Measurements from ENCODE around the gene RFLNA. TPM values are rescaled to one million over a fixed set of nuclear protein-coding genes. Genes with fewer than 3 reads are reported as not detected.

RFLNA gene
- total RNA-seq, 6 donors from 2014 or later = 0.30 to 0.67 (median 0.66) TPM; not detected in 3

DNA sequence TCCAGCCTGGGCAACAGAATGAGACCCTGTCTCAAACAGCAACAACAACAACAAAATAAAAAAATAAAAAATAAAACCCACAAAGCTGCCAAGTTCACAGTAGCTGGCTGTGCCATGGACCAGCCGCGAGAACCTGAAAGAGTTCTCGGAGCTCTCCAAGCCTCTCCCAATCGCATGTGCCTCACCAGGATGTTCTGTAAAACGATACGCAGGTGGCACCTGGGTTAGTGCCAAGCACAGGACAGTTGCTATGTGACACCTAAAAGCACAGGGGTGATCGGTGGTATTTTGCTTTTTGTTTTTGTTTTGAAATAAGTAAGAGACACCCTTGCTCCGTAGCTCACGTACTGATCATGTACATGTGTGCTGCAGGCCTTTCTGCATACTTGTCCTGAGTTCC, 52.4 kb downstream of the RFLNA start:
- ATAC-seq (ENCODE audit: low FRiP score in 2 of 2) = no peak
- Histone ChIP-seq H3K36me3 (peaks cover 64 to 100% (median 99%) of the 10 kb centered on the region in 4 donors), H3K27me3 (no peaks in the 10 kb centered on the region), H3K9me3 (no peaks in the 10 kb centered on the region), H3K4me3 (no peak overlapping the region), H3K27ac (no peak overlapping the region), H3K4me1 (no peaks in the 10 kb centered on the region)
- WGBS, 2 donors = 92 to 96% methylated on average over 9 of the region's 9 CpGs
- TF ChIP-seq POLR2A (IDR thresholded peaks at IDR 0.05) (no peak), POLR2AphosphoS5 (IDR thresholded peaks at IDR 0.05) (no peak), EP300 (IDR thresholded peaks at IDR 0.05) (no peak)
- TF ChIP-seq, protein P1, sequence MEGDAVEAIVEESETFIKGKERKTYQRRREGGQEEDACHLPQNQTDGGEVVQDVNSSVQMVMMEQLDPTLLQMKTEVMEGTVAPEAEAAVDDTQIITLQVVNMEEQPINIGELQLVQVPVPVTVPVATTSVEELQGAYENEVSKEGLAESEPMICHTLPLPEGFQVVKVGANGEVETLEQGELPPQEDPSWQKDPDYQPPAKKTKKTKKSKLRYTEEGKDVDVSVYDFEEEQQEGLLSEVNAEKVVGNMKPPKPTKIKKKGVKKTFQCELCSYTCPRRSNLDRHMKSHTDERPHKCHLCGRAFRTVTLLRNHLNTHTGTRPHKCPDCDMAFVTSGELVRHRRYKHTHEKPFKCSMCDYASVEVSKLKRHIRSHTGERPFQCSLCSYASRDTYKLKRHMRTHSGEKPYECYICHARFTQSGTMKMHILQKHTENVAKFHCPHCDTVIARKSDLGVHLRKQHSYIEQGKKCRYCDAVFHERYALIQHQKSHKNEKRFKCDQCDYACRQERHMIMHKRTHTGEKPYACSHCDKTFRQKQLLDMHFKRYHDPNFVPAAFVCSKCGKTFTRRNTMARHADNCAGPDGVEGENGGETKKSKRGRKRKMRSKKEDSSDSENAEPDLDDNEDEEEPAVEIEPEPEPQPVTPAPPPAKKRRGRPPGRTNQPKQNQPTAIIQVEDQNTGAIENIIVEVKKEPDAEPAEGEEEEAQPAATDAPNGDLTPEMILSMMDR (IDR thresholded peaks at IDR 0.05) = no peak
- no peak for DNase-seq

DNA sequence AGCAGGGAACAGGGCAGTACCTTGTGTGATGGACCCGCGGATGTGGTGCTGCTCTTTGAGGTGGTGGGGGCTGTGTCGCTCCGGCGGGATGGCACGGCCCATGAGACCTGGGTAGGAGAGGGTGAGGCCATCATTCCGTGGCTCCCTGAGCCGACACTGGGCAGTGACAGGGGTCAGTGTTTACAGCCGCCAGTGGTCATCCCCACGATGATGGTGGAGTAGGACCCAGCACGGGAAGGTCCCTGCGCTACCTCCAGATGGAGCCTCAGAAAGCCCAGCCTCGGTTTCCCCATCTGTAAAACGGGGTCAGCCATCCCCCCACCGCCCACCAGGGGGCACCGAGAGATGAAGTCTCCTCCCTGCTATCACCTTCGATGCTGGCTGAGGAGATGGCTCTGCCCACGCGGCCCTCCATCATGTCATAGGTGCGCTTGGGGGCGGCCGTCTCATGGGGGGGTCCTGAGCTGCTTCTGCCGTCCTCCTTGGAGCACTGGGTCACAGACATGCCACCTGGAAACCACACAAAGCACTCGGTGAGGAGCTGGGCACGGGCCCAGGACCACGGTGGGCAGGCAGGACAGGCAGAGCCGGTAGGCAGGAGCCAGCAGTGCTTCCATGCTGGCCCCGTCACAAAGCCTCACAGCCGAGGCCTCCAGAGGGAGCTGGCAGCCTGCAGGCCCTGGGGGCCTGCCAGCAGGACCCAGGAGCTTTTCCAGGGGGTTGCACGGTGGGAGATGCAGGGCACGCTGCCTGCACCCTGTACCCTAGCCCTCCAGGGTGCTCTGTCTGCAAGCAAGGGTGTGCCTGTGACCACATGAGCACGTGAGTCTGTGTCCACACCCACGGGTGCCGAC, 53.1 kb downstream of the RFLNA start:
- no peak overlapping the region for H3K4me3 ChIP-seq
- no peak overlapping the region for H3K27ac ChIP-seq
- 85 to 89% methylated on average over 22 to 34 of the region's 34 CpGs for WGBS, 2 donors
- no peaks in the 10 kb centered on the region for H3K9me3 ChIP-seq
- H3K27me3 ChIP-seq = no peaks in the 10 kb centered on the region
- TF ChIP-seq POLR2AphosphoS5 (IDR thresholded peaks at IDR 0.05) = no peak
- TF ChIP-seq POLR2A (IDR thresholded peaks at IDR 0.05) = no peak
- TF ChIP-seq, protein P1 (IDR thresholded peaks at IDR 0.05) = peak; percentile 37 to 69 (median 60)
- no peak for TF ChIP-seq EP300 (IDR thresholded peaks at IDR 0.05)
- peak in 1 of 2 donors; percentile 4 for ATAC-seq (ENCODE audit: low FRiP score in 2 of 2)
- peak in 1 of 2 donors; percentile 73 for DNase-seq
- H3K36me3 ChIP-seq = peaks cover 60 to 100% (median 99%) of the 10 kb centered on the region in 4 donors
- peaks cover 0 to 6% (median 6%) of the 10 kb centered on the region in 4 donors for H3K4me1 ChIP-seq

DNA sequence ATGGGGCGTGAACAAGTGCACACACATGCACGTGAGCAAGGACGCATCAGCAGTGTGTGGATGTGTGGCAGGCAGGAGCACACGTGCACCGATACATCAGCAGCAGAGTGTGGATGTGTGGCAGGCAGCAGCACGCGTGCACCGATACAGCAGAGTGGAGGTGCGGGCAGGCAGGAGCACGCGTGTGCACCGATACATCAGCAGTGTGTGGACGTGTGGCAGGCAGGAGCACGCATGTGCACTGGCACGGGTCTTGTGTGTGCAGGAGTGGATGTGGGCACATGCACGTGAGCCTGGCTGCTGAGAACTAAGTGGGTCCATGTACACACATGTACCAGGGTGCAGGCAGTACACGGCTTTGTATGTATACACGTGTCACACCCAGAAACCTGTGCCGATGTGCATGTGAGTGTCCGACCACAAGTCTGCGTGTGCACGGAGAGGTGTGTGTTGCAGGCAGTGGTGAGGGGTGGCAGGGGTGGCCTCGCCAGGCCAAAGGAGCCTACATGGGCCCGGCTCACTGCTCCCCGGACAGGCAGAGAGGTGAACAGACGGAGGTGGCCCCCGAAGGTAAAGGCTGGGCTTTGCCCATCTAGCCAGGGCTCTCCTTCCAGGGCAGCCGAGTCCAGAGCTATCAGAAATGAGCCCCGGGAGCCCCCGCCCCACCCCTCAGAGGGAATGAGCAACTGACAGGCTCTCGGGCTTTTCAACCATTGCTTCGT, 53.9 kb downstream of the RFLNA start:
- no peak for ATAC-seq (ENCODE audit: low FRiP score in 2 of 2)
- H3K27me3 ChIP-seq = no peaks in the 10 kb centered on the region
- no peak overlapping the region for H3K27ac ChIP-seq
- no peaks in the 10 kb centered on the region for H3K9me3 ChIP-seq
- DNase-seq = peak in 1 of 2 donors; percentile 60
- peaks cover 0 to 11% (median 9%) of the 10 kb centered on the region in 4 donors for H3K4me1 ChIP-seq
- H3K36me3 ChIP-seq = peaks cover 63 to 100% (median 98%) of the 10 kb centered on the region in 4 donors
- no peak for TF ChIP-seq POLR2AphosphoS5 (IDR thresholded peaks at IDR 0.05)
- no peak for TF ChIP-seq EP300 (IDR thresholded peaks at IDR 0.05)
- TF ChIP-seq, protein P1 (IDR thresholded peaks at IDR 0.05) = no peak
- TF ChIP-seq POLR2A (IDR thresholded peaks at IDR 0.05) = no peak
- H3K4me3 ChIP-seq = no peak overlapping the region
- 94 to 96% methylated on average over 22 to 32 of the region's 32 CpGs for WGBS, 2 donors

DNA sequence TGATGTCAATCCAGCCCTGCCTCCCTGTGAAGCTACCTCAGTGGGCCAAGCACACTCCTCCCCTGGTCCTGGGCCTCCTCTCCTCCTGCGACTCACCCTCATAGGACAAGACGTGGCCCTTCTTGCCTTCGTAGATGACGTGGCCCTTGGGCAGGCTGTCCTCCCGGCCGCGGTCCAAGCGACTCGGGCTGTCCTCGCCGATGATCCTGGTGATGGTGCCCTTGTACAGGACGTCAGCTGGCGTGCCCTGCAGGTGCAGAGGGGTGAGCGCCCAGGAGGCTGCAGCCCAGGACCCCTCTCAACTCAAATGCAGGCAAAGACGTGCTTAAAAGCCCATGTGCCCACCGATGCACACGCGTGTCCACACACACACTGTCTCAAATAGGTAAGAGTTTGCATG, 55.6 kb downstream of the RFLNA start:
- 97 to 98% methylated on average over 17 to 18 of the region's 18 CpGs for WGBS, 2 donors
- ATAC-seq (ENCODE audit: low FRiP score in 2 of 2) = no peak
- H3K9me3 ChIP-seq = no peaks in the 10 kb centered on the region
- H3K4me1 ChIP-seq = peaks cover 0 to 11% (median 9%) of the 10 kb centered on the region in 4 donors
- no peaks in the 10 kb centered on the region for H3K27me3 ChIP-seq
- peak in 1 of 2 donors; percentile 70 for DNase-seq
- H3K4me3 ChIP-seq = no peak overlapping the region
- TF ChIP-seq POLR2A (IDR thresholded peaks at IDR 0.05) (no peak), EP300 (IDR thresholded peaks at IDR 0.05) (no peak), POLR2AphosphoS5 (IDR thresholded peaks at IDR 0.05) (no peak)
- TF ChIP-seq, protein P1 (IDR thresholded peaks at IDR 0.05) = no peak
- H3K36me3 ChIP-seq = peaks cover 60 to 100% (median 98%) of the 10 kb centered on the region in 4 donors
- no peak overlapping the region for H3K27ac ChIP-seq
